ENCODE measurements around the gene LRRK1.

GRCh38 chr15:100985401-100985800, 66.2 kb downstream of the LRRK1 start:
- no peak for TF ChIP-seq EZH2 (IDR thresholded peaks at IDR 0.05)
- no peak for TF ChIP-seq POLR2AphosphoS5 (IDR thresholded peaks at IDR 0.05; ENCODE audit: borderline replicate concordance, low read depth, low read length)
- no peak for TF ChIP-seq FOXP2 (optimal IDR thresholded peaks at IDR 0.05; ENCODE audit: control extremely low read depth, extremely low read length, insufficient read depth)

Measured in SK-N-MC (cell line).